Measurements from ENCODE around the gene ZBTB14. TPM values are rescaled to one million over a fixed set of nuclear protein-coding genes. Genes with fewer than 3 reads are reported as not detected.

The ZBTB14 gene, protein sequence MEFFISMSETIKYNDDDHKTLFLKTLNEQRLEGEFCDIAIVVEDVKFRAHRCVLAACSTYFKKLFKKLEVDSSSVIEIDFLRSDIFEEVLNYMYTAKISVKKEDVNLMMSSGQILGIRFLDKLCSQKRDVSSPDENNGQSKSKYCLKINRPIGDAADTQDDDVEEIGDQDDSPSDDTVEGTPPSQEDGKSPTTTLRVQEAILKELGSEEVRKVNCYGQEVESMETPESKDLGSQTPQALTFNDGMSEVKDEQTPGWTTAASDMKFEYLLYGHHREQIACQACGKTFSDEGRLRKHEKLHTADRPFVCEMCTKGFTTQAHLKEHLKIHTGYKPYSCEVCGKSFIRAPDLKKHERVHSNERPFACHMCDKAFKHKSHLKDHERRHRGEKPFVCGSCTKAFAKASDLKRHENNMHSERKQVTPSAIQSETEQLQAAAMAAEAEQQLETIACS
- total RNA-seq: 1 to 10 TPM; 5.9 to 9.5 (median 6.6) TPM

DNA sequence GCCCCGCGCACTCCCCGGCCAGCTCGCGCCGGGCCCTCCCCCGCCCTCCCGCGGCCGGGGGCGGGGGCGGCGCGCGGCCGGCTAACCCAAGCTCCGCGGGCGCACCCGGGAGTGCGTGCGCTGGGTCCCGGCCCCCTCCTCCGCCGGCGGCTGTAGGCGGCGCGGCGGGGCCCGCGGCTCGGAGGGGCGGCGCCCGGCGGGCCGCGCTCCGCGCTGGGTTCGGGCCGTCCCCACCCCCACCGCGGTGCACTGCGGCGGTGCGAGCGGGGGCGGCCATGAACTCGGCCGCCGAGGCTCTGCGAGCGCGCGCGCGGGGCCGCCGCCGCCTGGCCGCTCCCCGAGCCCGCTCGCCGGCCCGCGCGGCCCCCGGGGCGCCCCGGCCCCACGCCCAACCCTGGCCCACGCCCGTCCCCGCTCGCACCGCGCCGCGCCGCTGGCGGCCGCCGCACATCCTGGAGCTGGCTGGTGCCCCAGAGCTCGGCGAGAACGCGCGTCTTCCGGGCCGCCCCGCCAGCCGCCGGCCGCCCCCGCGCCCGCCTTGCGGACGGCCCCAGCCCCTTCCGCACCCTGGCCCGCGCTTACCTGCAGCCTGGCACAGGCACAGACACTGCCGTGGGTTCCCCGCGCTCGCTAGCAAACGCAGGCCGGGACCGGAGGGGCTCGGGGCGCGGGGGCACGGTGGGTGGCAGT, at the start of gene ZBTB14:
ZBTB14 (minus strand) TSS at position 496 of the 690 bp plus-strand sequence. CDS start 2,480 bp downstream, outside the sequence.
- peak in 1 of 2 donors; percentile 10 for TF ChIP-seq POLR2A (IDR thresholded peaks at IDR 0.05)
- TF ChIP-seq, protein P1, sequence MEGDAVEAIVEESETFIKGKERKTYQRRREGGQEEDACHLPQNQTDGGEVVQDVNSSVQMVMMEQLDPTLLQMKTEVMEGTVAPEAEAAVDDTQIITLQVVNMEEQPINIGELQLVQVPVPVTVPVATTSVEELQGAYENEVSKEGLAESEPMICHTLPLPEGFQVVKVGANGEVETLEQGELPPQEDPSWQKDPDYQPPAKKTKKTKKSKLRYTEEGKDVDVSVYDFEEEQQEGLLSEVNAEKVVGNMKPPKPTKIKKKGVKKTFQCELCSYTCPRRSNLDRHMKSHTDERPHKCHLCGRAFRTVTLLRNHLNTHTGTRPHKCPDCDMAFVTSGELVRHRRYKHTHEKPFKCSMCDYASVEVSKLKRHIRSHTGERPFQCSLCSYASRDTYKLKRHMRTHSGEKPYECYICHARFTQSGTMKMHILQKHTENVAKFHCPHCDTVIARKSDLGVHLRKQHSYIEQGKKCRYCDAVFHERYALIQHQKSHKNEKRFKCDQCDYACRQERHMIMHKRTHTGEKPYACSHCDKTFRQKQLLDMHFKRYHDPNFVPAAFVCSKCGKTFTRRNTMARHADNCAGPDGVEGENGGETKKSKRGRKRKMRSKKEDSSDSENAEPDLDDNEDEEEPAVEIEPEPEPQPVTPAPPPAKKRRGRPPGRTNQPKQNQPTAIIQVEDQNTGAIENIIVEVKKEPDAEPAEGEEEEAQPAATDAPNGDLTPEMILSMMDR (IDR thresholded peaks at IDR 0.05 in 4 of 5, conservative IDR thresholded peaks at IDR 0.05 in 1 of 5): no peak
- peak; percentile 52 to 64 for ATAC-seq
- in situ Hi-C loops (cut with MboI; ENCODE audit: low sequenced_read_pairs in 4 of 4): loop anchor here in 1 of 4 donors (10.0 kb wide), 1 partner anchor 61 kb away; no protein-coding TSS in a partner anchor

DNA sequence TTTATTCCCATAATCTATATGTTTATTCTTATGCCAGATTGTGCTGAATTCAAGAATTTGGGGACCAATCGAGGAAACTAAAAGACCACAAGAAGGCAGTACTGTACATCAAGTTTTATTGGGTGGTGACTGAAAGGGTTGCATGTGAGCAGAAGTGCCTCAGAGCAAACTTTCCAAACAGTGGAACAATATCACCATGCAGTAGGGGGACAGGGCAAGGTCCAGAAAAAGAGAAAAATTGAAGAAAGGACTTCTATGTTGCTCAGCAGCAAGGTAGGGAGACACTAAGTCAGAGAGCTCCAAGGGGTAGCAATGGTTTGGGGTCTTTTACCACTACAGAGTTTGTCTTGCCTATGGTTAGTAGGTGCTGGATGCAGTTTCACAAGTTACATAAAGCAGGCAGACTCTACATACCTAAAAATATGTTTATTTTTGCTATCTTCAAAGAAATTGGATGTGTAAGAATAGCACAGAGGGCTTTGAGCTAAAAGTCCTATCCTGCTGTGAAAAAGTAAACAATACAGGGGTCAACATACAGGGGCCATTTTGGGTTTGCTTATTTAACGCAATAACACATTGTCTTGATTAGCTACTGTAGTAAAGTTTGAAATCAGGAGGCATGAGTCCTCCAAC, 43.8 kb upstream of the ZBTB14 start:
- no peak for TF ChIP-seq POLR2A (IDR thresholded peaks at IDR 0.05)
- TF ChIP-seq, protein P1 (IDR thresholded peaks at IDR 0.05 in 4 of 5, conservative IDR thresholded peaks at IDR 0.05 in 1 of 5): no peak
- Histone ChIP-seq H3K4me3 (no peak overlapping the region), H3K27me3 (no peaks in the 10 kb centered on the region), H3K27ac (no peak overlapping the region), H3K4me1 (no peaks in the 10 kb centered on the region), H3K9me3 (no peaks in the 10 kb centered on the region), H3K36me3 (no peaks in the 10 kb centered on the region)
- intact Hi-C loops (cut with DNase I; ENCODE audit: low total_unique reads): no loop called here
- in situ Hi-C loops (cut with MboI; ENCODE audit: low sequenced_read_pairs in 4 of 4): no loop called here
- no peak for ATAC-seq
- no peak for DNase-seq

More for the DNA sequence above, at the start of gene ZBTB14:
- peak within 1 kb of the TSS; percentile 93 to 99 (median 96) for H3K27ac ChIP-seq
- H3K9me3 ChIP-seq: no peaks in the 10 kb centered on the region
- intact Hi-C loops (cut with DNase I; ENCODE audit: low total_unique reads): loop anchor here (5.0 kb wide), 1 partner anchor 1437 kb away; no protein-coding TSS in a partner anchor
- H3K36me3 ChIP-seq: peaks cover 0 to 15% of the 10 kb centered on the region in 2 donors
- H3K4me1 ChIP-seq: peaks cover 8 to 15% of the 10 kb centered on the region in 2 donors
- peak; percentile 14 to 52 for DNase-seq
- H3K27me3 ChIP-seq: no peaks in the 10 kb centered on the region
- H3K4me3 ChIP-seq: peak within 1 kb of the TSS; percentile 89 to 97 (median 94)

DNA sequence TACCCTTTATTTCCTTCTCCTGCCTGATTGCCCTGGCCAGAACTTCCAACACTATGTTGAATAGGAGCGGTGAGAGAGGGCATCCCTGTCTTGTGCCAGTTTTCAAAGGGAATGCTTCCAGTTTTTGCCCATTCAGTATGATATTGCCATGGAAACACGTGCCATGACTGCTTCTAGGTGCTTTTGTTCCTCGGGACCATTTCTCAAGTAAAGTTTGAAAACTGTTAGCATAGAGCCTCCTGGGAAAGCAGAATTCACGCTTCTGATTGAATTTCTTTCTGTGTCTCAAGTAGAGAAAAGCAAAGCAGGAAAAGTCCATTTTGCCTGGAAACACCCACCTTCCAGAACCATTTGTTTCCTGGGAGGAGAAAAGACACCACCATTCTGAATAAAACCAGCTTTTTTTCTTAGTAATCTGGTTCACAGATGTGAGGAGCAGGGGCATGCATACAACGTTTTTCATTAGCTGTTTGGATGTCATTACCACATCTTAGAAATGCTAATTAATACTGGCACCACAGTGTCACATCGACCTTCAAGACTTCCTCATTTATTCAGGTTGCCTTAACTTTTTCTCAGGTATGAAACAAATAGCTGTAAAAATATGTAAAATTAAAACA, 39.0 kb upstream of the ZBTB14 start:
- in situ Hi-C loops (cut with MboI; ENCODE audit: low sequenced_read_pairs in 4 of 4) (no loop called here), intact Hi-C loops (cut with DNase I; ENCODE audit: low total_unique reads) (no loop called here)
- no peaks in the 10 kb centered on the region for H3K36me3 ChIP-seq
- DNase-seq (no peak), ATAC-seq (no peak)
- TF ChIP-seq, protein P1 (IDR thresholded peaks at IDR 0.05 in 4 of 5, conservative IDR thresholded peaks at IDR 0.05 in 1 of 5): no peak
- TF ChIP-seq POLR2A (IDR thresholded peaks at IDR 0.05): no peak
- no peak overlapping the region for H3K27ac ChIP-seq
- no peaks in the 10 kb centered on the region for H3K27me3 ChIP-seq
- H3K4me3 ChIP-seq: no peak overlapping the region
- no peaks in the 10 kb centered on the region for H3K4me1 ChIP-seq
- no peaks in the 10 kb centered on the region for H3K9me3 ChIP-seq

DNA sequence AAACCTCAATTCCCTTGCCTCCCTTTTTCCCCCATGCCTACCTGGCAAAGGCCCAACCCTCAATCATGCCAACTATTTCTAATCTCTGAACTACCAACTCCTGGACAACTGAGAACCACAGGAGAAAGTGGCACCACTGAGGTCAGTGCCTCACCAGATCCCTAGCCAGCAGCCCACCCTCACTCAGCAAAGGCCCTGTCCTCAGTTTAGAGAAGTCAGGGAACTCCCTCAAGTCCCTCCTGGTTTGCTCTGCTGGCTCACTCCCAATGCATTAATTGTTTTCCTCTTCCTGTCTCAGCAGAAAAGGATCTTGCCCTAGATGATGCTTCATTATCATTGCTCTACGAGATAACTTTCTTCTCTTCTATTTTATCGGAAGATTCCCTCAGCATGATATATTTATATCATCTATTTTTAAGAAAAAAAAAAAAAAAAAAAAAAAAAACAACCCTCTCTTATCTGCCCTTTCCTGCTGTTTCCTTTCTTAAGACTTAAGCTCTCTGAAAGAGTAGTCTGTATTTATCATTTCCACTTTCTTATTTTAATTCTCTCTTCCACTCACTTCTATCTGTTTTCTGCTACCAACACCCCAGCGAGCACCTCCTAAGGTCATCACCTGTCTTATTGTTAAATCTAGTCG, 22.7 kb upstream of the ZBTB14 start:
- H3K27ac ChIP-seq: no peak overlapping the region
- H3K4me1 ChIP-seq: no peaks in the 10 kb centered on the region
- no peaks in the 10 kb centered on the region for H3K27me3 ChIP-seq
- H3K9me3 ChIP-seq: no peaks in the 10 kb centered on the region
- intact Hi-C loops (cut with DNase I; ENCODE audit: low total_unique reads): no loop called here
- no peak overlapping the region for H3K4me3 ChIP-seq
- in situ Hi-C loops (cut with MboI; ENCODE audit: low sequenced_read_pairs in 4 of 4): no loop called here
- ATAC-seq (no peak), DNase-seq (no peak)
- TF ChIP-seq POLR2A (IDR thresholded peaks at IDR 0.05): no peak
- TF ChIP-seq, protein P1 (IDR thresholded peaks at IDR 0.05 in 4 of 5, conservative IDR thresholded peaks at IDR 0.05 in 1 of 5): no peak
- no peaks in the 10 kb centered on the region for H3K36me3 ChIP-seq
